ENCODE measurements around the gene IPO13. TPM values are rescaled to one million over a fixed set of nuclear protein-coding genes. Genes with fewer than 3 reads are reported as not detected.

IPO13 gene
- total and polyA plus RNA-seq, 12 donors = 25.2 to 74.5 (median 56.8) TPM

DNA sequence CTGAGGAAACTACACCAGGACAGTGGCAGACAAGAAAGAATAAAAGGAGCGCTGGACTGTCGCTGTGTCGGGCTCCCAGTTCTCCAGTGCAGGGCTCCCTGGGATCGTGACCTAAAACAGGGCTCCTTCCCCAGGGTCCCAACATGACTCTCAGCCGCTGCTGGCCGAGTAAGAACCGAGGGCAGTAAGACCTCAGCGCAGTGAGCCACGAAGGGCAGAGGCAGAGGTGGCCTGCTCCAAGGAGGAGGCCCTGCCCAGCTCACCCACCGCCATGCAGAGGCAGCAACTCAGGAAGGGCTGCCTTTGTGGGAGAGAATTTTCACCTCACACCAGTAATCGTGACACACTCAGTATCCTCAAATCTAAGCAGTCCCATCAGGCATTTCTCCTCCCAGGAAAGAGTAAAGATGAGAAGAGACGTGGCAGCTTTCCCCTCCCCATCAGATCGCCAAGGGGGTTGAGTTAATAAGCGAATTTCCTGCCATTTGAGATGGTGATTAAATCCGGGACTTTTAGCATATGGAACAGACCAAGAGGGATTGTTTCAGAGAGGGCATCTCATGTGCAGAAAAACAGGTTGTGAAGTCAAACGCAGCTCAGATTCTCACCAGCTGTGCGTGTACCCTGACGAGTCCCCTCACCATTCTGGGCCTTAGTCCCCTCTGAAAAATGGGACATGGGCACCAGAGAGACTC lies 32.9 kb upstream of the IPO13 start:
- intact Hi-C loops (cut with DNase I) = no loop called here
- Histone ChIP-seq H3K4me3 (no peak overlapping the region), H3K4me1 (peaks cover 0 to 6% (median 0%) of the 10 kb centered on the region in 9 donors), H3K36me3 (peaks cover 0 to 13% (median 0%) of the 10 kb centered on the region in 9 donors), H3K27me3 (no peaks in the 10 kb centered on the region), H3K27ac (no peak overlapping the region), H3K9me3 (no peaks in the 10 kb centered on the region)
- ATAC-seq = no peak
- WGBS, 2 donors = 86 to 88% methylated on average over 18 of the region's 18 CpGs
- DNase-seq = no peak
- TF ChIP-seq, protein P1, sequence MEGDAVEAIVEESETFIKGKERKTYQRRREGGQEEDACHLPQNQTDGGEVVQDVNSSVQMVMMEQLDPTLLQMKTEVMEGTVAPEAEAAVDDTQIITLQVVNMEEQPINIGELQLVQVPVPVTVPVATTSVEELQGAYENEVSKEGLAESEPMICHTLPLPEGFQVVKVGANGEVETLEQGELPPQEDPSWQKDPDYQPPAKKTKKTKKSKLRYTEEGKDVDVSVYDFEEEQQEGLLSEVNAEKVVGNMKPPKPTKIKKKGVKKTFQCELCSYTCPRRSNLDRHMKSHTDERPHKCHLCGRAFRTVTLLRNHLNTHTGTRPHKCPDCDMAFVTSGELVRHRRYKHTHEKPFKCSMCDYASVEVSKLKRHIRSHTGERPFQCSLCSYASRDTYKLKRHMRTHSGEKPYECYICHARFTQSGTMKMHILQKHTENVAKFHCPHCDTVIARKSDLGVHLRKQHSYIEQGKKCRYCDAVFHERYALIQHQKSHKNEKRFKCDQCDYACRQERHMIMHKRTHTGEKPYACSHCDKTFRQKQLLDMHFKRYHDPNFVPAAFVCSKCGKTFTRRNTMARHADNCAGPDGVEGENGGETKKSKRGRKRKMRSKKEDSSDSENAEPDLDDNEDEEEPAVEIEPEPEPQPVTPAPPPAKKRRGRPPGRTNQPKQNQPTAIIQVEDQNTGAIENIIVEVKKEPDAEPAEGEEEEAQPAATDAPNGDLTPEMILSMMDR (IDR thresholded peaks at IDR 0.05) = no peak

DNA sequence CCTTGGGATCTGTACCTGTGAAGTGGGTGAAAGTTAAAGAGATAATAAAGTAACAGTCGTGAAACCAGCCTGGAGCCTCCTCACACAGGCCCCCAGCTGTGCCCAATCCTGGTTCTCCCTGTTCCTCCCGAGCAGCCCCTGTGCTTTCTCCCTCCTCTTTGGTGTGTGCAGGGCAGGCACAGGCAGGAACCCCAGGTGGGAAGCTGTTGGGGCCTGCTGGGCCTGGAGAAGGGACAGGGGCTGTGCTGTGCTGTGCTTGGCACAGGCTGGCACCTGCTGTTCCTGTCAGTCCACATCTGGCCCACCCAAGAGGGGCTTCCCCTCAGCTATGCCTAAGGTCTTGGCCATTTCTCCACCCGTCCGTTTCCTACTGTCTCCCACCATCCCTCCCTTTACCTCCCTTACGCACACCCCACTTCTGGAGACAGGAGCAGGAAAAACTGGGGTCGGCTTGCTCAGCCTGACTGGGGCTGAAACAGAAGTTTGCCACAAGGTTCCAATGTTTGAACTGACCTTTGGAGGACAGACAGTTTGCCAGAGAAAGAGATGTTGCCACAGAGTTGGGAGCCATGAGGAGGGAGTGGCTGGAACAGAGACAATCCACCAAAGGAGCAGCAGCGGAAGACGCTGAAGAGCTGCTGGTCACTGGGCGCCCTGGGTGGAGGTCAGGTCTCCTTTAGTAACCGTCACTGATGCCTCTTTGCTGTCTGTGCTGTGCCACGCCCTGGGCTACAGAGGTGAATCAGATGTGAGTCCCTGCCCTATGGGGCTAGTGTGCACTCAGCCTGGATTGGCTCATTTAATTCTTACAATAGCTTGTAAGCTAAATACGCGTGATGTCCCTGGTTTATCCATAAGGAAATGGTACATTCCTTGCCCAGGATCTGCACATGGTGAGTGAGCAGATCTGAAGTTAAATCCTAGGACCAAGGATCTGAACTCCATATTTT lies 31.9 kb upstream of the IPO13 start:
- Histone ChIP-seq H3K36me3 (peaks cover 0 to 13% (median 0%) of the 10 kb centered on the region in 9 donors), H3K9me3 (no peaks in the 10 kb centered on the region), H3K4me1 (peaks cover 0 to 6% (median 0%) of the 10 kb centered on the region in 9 donors), H3K27ac (no peak overlapping the region), H3K27me3 (no peaks in the 10 kb centered on the region), H3K4me3 (no peak overlapping the region)
- no peak for DNase-seq
- 92 to 95% methylated on average over 13 of the region's 13 CpGs for WGBS, 2 donors
- intact Hi-C loops (cut with DNase I) = no loop called here
- ATAC-seq = peak in 1 of 8 donors; percentile 21
- TF ChIP-seq, protein P1 (IDR thresholded peaks at IDR 0.05) = no peak

DNA sequence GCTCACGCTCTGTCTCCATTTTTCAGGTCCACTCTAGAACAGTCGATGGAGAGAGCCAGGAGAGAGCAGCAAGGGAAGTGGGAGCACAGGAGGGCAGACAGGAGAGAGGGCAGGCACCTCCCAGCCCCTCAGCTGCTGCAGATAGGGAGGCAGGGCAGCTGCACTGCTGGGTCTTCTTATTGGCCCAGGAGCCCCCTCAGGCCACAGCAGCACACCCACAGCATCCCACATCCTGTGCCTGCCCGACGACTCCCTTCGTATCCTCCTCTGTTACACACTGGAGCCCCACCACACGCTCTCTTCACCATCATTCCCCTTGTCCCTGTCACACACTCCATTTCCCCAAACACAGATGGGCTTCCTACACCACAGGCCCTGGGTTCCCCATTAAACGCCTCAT lies 26.8 kb upstream of the IPO13 start:
- H3K4me3 ChIP-seq = no peak overlapping the region
- H3K27me3 ChIP-seq = no peaks in the 10 kb centered on the region
- ATAC-seq (no peak), DNase-seq (no peak)
- H3K4me1 ChIP-seq = no peaks in the 10 kb centered on the region
- 93 to 99% methylated on average over 7 of the region's 7 CpGs for WGBS, 2 donors
- no peaks in the 10 kb centered on the region for H3K9me3 ChIP-seq
- H3K27ac ChIP-seq = no peak overlapping the region
- intact Hi-C loops (cut with DNase I) = no loop called here
- TF ChIP-seq, protein P1 (IDR thresholded peaks at IDR 0.05) = no peak
- H3K36me3 ChIP-seq = peaks cover 0 to 19% (median 0%) of the 10 kb centered on the region in 9 donors

DNA sequence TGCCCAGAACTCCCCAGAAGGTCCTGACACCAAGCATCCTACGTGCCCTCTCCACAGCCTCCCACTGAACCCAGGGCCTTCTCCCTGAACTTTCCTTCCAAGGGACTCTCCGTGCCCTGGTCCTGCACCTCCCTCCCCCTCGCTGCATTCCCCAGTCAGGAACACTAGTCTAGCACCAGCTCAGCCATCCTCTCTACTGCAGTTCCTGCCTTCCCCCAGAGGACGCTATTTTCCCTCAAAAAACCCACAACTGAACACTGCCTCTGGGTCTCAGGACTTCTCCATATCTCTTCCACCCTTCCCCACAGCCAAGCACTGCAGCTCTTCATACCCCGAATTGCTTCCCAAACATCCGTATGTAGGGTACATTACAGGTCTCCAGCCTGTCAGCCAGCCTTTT lies 25.7 kb upstream of the IPO13 start:
- Histone ChIP-seq H3K36me3 (peaks cover 0 to 30% (median 0%) of the 10 kb centered on the region in 9 donors), H3K9me3 (no peaks in the 10 kb centered on the region), H3K27ac (no peak overlapping the region), H3K27me3 (no peaks in the 10 kb centered on the region), H3K4me1 (no peaks in the 10 kb centered on the region), H3K4me3 (no peak overlapping the region)
- WGBS, 2 donors = 93 to 97% methylated on average over 6 of the region's 6 CpGs
- no peak for DNase-seq
- intact Hi-C loops (cut with DNase I) = no loop called here
- no peak for ATAC-seq
- TF ChIP-seq, protein P1 (IDR thresholded peaks at IDR 0.05) = no peak
